Mononuclear cell (primary cell): ENCODE results near the gene DOCK9. TPM values are rescaled to one million over a fixed set of nuclear protein-coding genes. Genes with fewer than 3 reads are reported as not detected.

ENCODE experiments used
- H3K27me3 ChIP-seq: 2 replicates; pipeline ENCODE4 v1.6.0; 2011; ENCODE audit warnings: low read length, control low read depth; ENCODE audit not compliant: insufficient read depth
- H3K4me1 ChIP-seq: 2 replicates; pipeline ENCODE4 v1.5.1; 2011; ENCODE audit warnings: mild to moderate bottlenecking, low read length, control low read depth; ENCODE audit not compliant: insufficient read depth
- H3K4me3 ChIP-seq: 2 replicates; pipeline ENCODE4 v1.5.1; 2011; ENCODE audit warnings: mild to moderate bottlenecking, low read length, moderate library complexity
- H3K9me3 ChIP-seq: 2 replicates; pipeline ENCODE4 v1.5.1; 2011; ENCODE audit warnings: low read depth, mild to moderate bottlenecking, control low read depth, low read length
- total RNA-seq: library from RNA; depleted of rRNA; stranded (reverse); fragments of >200 nt; gene quantifications from one replicate; pipeline ENCODE4 v1.2.3, GENCODE V29; 2012

The DOCK9 gene
- total RNA-seq, 1 donor: 54.9 TPM

DNA sequence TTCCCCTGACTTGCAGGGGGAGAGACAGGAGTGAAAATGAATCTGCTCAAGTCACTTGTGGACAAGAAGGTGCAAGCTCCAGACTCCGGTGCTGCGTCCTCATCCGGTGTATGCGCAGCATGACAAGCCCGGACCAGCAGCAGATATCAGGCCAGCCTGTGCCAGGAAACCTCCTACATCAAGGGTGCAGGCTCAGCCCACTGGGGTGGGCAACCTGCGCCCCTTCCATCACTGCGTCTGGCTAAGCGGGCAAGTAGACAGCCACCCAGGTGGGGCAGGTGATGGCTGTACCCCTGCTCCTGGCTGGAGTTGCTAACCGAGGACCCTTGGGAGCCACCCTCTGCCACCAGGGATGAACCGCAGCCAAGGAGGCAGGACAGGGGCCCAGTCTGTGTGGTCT is 192.5 kb downstream of the DOCK9 start:
- no peaks in the 10 kb centered on the region for H3K9me3 ChIP-seq
- no peaks in the 10 kb centered on the region for H3K27me3 ChIP-seq
- H3K4me1 ChIP-seq: no peaks in the 10 kb centered on the region
- H3K4me3 ChIP-seq: no peak overlapping the region

- Histone ChIP-seq H3K4me1 (no peaks in the 10 kb centered on the region), H3K9me3 (no peaks in the 10 kb centered on the region), H3K27me3 (no peaks in the 10 kb centered on the region), H3K4me3 (no peak overlapping the region)
Observed at GRCh38 chr13:98784666-98785065, 193.2 kb downstream of the DOCK9 start.

DNA sequence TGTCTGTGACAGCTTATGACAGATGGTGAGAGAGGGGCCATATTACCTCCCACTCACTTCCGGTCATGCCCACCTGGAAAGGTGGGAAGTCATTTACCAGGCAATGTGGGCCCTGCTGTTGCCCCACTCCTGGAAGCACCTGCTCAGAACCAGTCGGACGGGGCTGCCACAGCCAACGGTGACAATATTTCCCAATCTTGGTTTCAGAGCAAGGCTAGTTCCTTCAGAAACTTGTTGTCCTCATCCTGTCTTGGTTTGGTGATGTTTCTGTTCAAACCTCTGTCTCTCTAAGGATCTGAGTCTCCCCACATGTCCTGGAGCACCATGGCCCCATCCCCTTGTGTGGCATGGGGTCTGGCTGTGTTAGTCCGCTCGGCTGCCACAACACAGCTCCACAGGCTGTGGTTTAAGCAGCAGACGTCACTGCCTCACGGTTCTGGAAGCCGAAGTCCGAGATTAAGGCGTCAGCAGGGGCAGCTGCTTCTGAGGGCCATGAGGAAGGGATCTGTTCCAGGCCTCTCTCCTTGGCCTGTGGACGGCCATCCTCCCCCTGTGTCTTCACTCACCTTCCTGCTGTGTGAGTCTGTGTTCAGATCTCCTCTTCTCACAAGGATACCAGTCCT is 193.9 kb downstream of the DOCK9 start:
- H3K27me3 ChIP-seq: no peaks in the 10 kb centered on the region
- H3K4me1 ChIP-seq: no peaks in the 10 kb centered on the region
- H3K9me3 ChIP-seq: no peaks in the 10 kb centered on the region
- no peak overlapping the region for H3K4me3 ChIP-seq

- Histone ChIP-seq H3K9me3 (no peaks in the 10 kb centered on the region), H3K4me1 (no peaks in the 10 kb centered on the region), H3K4me3 (no peak overlapping the region), H3K27me3 (no peaks in the 10 kb centered on the region)
Observed at GRCh38 chr13:98782654-98783053, 195.2 kb downstream of the DOCK9 start.

- no peaks in the 10 kb centered on the region for H3K9me3 ChIP-seq
- no peaks in the 10 kb centered on the region for H3K4me1 ChIP-seq
- no peaks in the 10 kb centered on the region for H3K27me3 ChIP-seq
- H3K4me3 ChIP-seq: no peak overlapping the region
Observed at GRCh38 chr13:98781905-98782304, 196.0 kb downstream of the DOCK9 start.

DNA sequence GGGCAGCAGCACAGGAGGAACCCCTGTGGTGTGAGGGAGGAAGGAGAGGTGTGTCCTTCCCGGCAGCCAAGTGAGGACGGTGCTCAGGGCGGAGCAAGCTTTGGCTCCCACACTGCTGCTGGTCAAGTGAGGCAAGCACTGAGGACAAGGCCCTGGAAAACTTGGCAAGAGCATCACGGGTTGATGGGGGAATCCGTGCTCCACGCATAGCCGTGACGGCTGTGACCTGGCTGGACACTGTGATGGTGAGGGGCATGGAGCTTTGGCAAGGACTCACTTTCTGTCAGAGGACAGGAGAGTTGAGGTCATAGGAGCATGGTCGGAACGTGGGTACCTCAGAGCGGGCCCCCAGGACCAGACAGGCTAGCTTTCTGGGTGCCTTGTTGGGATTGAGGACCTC is 196.4 kb downstream of the DOCK9 start:
- no peaks in the 10 kb centered on the region for H3K27me3 ChIP-seq
- H3K9me3 ChIP-seq: no peaks in the 10 kb centered on the region
- H3K4me1 ChIP-seq: no peaks in the 10 kb centered on the region
- H3K4me3 ChIP-seq: no peak overlapping the region

- H3K27me3 ChIP-seq: no peaks in the 10 kb centered on the region
- no peak overlapping the region for H3K4me3 ChIP-seq
- H3K9me3 ChIP-seq: no peaks in the 10 kb centered on the region
- no peaks in the 10 kb centered on the region for H3K4me1 ChIP-seq
Observed at GRCh38 chr13:98781045-98781444, 196.8 kb downstream of the DOCK9 start.

DNA sequence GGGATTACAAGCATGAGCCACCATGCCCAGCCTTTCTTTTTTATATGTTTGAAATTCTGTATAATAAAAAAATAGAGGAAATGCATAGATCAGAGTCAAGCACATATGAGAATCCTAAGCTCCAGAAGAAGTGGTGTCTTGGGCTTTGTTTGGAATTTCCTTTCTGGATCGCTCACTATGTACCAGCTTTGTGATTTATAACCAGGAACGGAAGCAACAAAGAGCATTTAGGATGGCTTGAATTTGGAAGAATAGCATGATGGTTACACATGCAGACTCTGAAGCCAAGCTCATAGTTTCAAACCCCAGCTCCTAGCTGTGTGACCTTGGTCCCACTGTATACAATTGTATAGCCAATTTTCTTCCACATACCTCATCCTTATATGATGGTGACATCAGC is 197.4 kb downstream of the DOCK9 start:
- no peak overlapping the region for H3K4me3 ChIP-seq
- H3K9me3 ChIP-seq: no peaks in the 10 kb centered on the region
- no peaks in the 10 kb centered on the region for H3K4me1 ChIP-seq
- H3K27me3 ChIP-seq: no peaks in the 10 kb centered on the region

DNA sequence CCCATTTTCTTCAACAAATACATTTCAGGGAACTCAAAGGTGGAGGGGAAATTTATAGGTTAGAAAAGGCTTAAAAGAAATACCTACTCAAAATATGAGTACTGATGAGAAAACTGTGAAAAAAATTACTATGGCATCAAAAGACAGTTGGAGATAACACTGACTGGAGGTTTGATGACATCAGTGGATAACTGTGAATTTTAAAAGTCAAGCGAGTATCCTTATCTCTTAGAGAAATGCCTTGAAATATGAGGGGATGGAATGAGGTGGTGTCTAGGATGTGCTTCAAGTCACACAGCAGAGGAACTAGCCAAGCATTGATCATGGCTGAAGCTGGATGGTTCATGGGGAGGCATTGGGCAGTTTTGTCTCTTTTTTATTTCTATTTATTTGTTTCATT is 198.2 kb downstream of the DOCK9 start:
- Histone ChIP-seq H3K27me3 (no peaks in the 10 kb centered on the region), H3K4me1 (no peaks in the 10 kb centered on the region), H3K4me3 (no peak overlapping the region), H3K9me3 (no peaks in the 10 kb centered on the region)

DNA sequence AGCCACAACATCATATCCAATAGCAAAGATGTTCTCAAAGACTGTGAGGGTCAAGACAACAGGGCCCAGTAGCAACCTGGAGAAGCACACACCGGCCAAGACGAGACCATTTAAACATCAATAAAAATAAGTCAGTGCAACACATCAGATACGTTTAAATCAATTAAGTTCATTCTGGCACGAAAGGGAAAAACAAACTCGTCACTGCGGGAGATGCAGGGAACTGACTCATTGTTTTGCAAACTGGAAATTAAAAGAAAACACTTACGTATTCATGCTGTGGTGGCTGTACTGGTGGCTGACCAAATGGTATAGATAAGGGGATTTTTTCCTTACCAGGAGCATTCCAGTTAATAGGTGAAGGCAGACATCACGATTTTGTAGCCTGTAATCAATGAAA is 199.1 kb downstream of the DOCK9 start:
- Histone ChIP-seq H3K9me3 (no peaks in the 10 kb centered on the region), H3K27me3 (no peaks in the 10 kb centered on the region), H3K4me1 (no peaks in the 10 kb centered on the region), H3K4me3 (no peak overlapping the region)

- Histone ChIP-seq H3K4me1 (no peaks in the 10 kb centered on the region), H3K27me3 (no peaks in the 10 kb centered on the region), H3K9me3 (no peaks in the 10 kb centered on the region), H3K4me3 (no peak overlapping the region)
Observed at GRCh38 chr13:98776644-98777043, 201.2 kb downstream of the DOCK9 start.

- no peaks in the 10 kb centered on the region for H3K27me3 ChIP-seq
- no peak overlapping the region for H3K4me3 ChIP-seq
- no peaks in the 10 kb centered on the region for H3K9me3 ChIP-seq
- no peaks in the 10 kb centered on the region for H3K4me1 ChIP-seq
Observed at GRCh38 chr13:98775844-98776598, 201.8 kb downstream of the DOCK9 start.

DNA sequence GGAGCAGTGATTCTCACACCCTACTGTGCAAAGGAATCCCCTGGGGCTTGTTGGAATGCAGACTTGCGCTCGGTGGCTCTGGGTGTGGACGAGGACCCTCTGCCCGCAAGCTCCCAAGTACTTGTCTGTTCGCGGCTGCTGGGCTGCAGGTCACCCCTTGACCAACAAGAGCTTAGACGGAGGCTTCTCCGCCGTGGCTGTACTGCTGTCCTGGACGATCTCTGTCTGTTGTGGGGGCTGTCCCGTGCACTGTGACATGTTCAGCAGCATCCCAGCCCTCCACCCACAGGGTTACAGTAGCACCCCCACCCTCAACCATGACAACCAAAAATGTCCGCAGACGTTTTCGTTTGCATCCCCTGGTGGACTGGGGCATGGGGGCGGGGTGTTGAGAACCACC is 202.5 kb downstream of the DOCK9 start:
- no peak overlapping the region for H3K4me3 ChIP-seq
- H3K9me3 ChIP-seq: no peaks in the 10 kb centered on the region
- no peaks in the 10 kb centered on the region for H3K27me3 ChIP-seq
- H3K4me1 ChIP-seq: no peaks in the 10 kb centered on the region

- Histone ChIP-seq H3K4me1 (no peaks in the 10 kb centered on the region), H3K9me3 (no peaks in the 10 kb centered on the region), H3K4me3 (no peak overlapping the region), H3K27me3 (no peaks in the 10 kb centered on the region)
Observed at GRCh38 chr13:98774776-98775175, 203.1 kb downstream of the DOCK9 start.

DNA sequence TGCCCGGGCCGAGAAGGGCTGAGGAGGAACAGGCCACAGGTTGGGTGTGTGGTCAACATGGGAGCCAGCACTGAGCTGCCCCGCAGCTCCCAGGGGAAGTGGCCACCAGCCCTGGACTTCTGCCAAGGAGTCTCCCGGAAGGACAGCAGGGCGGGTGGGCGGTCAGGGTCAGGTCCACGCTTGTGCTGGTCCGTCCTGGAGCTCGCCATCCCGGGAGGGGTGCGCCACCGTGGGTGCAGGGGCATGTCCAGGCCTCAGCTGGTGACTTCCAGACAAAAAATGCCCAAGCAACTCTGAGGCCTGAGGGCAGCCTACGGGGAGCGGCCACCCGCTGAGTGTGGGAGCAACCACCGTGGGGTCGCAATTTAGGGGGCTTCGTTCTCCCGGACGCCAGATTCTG is 203.9 kb downstream of the DOCK9 start:
- no peak overlapping the region for H3K4me3 ChIP-seq
- no peaks in the 10 kb centered on the region for H3K9me3 ChIP-seq
- H3K27me3 ChIP-seq: no peaks in the 10 kb centered on the region
- no peaks in the 10 kb centered on the region for H3K4me1 ChIP-seq
